MM.1S (cell line): ENCODE results near the gene OR12D3.

ENCODE experiments used
- DNase-seq: peaks from one replicate; pipeline ENCODE4 v3.0.0-alpha.2; 2015
- H2AFZ ChIP-seq: fragments of 300-600 bp; sonication (generic); 2 replicates; pipeline ENCODE4 v1.6.0; 2016; ENCODE audit warnings: antibody characterized with exemption, low read length
- H3F3A ChIP-seq: fragments of 300-600 bp; sonication (generic); 2 replicates; pipeline ENCODE4 v1.6.1; 2016; ENCODE audit warnings: mild to moderate bottlenecking, antibody characterized with exemption, low read length, moderate library complexity, mixed read lengths; ENCODE audit not compliant: insufficient read depth
- H3K27ac ChIP-seq: fragments of 300-600 bp; sonication (generic); 2 replicates; pipeline ENCODE4 v1.5.1; 2016; ENCODE audit warnings: mild to moderate bottlenecking, low read length
- H3K27me3 ChIP-seq: fragments of 300-600 bp; sonication (generic); replicated peaks from 2 replicates; pipeline ENCODE4 v1.6.0; 2016; ENCODE audit warnings: low read length; ENCODE audit not compliant: insufficient read depth
- H3K36me3 ChIP-seq: fragments of 300-600 bp; sonication (generic); replicated peaks from 2 replicates; pipeline ENCODE4 v1.6.1; 2016; ENCODE audit warnings: mild to moderate bottlenecking, low read length, mixed read lengths; ENCODE audit not compliant: insufficient read depth
- H3K4me1 ChIP-seq: fragments of 300-600 bp; sonication (generic); 2 replicates; pipeline ENCODE4 v1.6.1; 2016; ENCODE audit warnings: low read length, mixed read lengths
- H3K4me2 ChIP-seq: fragments of 300-600 bp; sonication (generic); 2 replicates; pipeline ENCODE4 v1.6.0; 2016; ENCODE audit warnings: low read depth, low read length
- H3K4me3 ChIP-seq: fragments of 300-600 bp; sonication (generic); 2 replicates; pipeline ENCODE4 v1.5.1; 2016; ENCODE audit warnings: low read length, mixed read lengths
- H3K79me2 ChIP-seq: fragments of 300-600 bp; sonication (generic); 2 replicates; pipeline ENCODE4 v1.6.1; 2016; ENCODE audit warnings: mixed run types, low read length, mixed read lengths
- H3K9ac ChIP-seq: fragments of 300-600 bp; sonication (generic); 2 replicates; pipeline ENCODE4 v1.6.1; 2016; ENCODE audit warnings: low read length, mixed read lengths
- H3K9me2 ChIP-seq: fragments of 300-600 bp; sonication (generic); replicated peaks from 2 replicates; pipeline ENCODE4 v1.6.1; 2016; ENCODE audit warnings: mild to moderate bottlenecking, low read length, mixed read lengths; ENCODE audit not compliant: insufficient read depth
- H3K9me3 ChIP-seq: fragments of 300-600 bp; sonication (generic); replicated peaks from 2 replicates; pipeline ENCODE4 v1.6.1; 2016; ENCODE audit warnings: mild to moderate bottlenecking, low read length, mixed read lengths; ENCODE audit not compliant: insufficient read depth
- H4K20me1 ChIP-seq: fragments of 300-600 bp; sonication (generic); 2 replicates; pipeline ENCODE4 v1.6.1; 2016; ENCODE audit warnings: mild to moderate bottlenecking, low read length, moderate library complexity, mixed read lengths; ENCODE audit not compliant: insufficient read depth
- CTCF ChIP-seq: fragments of 300-600 bp; sonication (generic); IDR thresholded peaks from 2 replicates; pipeline ENCODE4 v1.5.1; 2016; ENCODE audit warnings: antibody characterized with exemption, low read length, mixed read lengths
- EZH2 ChIP-seq: fragments of 300-600 bp; sonication (generic); optimal IDR thresholded peaks from 2 replicates; pipeline ENCODE3; 2017; ENCODE audit warnings: low read depth, mild to moderate bottlenecking, antibody characterized with exemption, low read length, mixed read lengths
- EZH2phosphoT487 ChIP-seq: fragments of 300-600 bp; sonication (generic); IDR thresholded peaks from 2 replicates; pipeline ENCODE4 v1.6.1; 2018; ENCODE audit warnings: antibody characterized with exemption, low read length

Gene OR12D3

DNA sequence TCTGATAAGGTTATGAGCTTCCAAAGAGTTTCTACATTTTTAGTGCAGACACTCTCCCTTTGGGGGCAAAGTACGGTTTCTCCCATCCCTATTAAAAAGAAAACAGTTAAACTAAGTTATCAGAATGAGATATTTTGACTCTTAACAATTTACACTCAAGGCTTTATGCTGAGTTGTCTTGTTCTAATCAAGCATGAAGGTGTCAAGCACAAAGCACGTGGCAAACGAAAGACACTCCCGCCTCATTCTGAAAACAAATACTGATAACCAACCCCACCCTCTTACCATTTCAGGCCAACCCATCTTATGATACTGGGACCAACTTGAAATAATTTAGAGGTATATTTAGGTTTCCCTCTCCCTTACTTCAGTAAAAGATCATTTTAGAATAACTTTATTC, 49.3 kb downstream of the OR12D3 start:
- Histone ChIP-seq H3K27ac (no peak overlapping the region), H4K20me1 (no peaks in the 10 kb centered on the region), H3K4me3 (no peak overlapping the region), H3F3A (no peaks in the 10 kb centered on the region), H3K4me1 (no peaks in the 10 kb centered on the region), H3K9me3 (no peaks in the 10 kb centered on the region), H3K9ac (no peak overlapping the region), H3K27me3 (no peaks in the 10 kb centered on the region), H3K4me2 (no peak overlapping the region), H2AFZ (no peak overlapping the region), H3K9me2 (no peaks in the 10 kb centered on the region), H3K79me2 (no peaks in the 10 kb centered on the region), H3K36me3 (no peaks in the 10 kb centered on the region)
- DNase-seq = no peak
- TF ChIP-seq EZH2 (no peak), EZH2phosphoT487 (no peak), CTCF (no peak)
